ENCODE measurements around the gene RASGRP4. TPM values are rescaled to one million over a fixed set of nuclear protein-coding genes. Genes with fewer than 3 reads are reported as not detected.
"Not testable (repeated sequence)": the region's sequence is repeated elsewhere in the genome, so short reads cannot be mapped to it uniquely, and the experiment has no call there.

The RASGRP4 gene
- polyA plus RNA-seq (ENCODE audit: insufficient read length) = 0.67 TPM
- long read RNA-seq, donor 1 = 0 reads
- long read RNA-seq, donor 2 = 0 reads
- long read RNA-seq, donor 3 = 0 reads
- long read RNA-seq, donor 4 = 0 reads
- long read RNA-seq, donor 5 = 0 reads
- long read RNA-seq, donor 6 = 0 reads
- long read RNA-seq, donor 7 = 0 reads
- long read RNA-seq, donor 8 = 0 reads

- DNase-seq = no peak
These were observed at the start of gene RASGRP4 for GRCh38 chr19:38425810-38426466. Gene RASGRP4, minus strand, starts transcription at chr19:38426219. Its CDS starts 128 bp downstream, at chr19:38426091.

GRCh38 chr19:38475176-38475575 lies 49.2 kb upstream of the RASGRP4 start:
- no peak for DNase-seq

GRCh38 chr19:38473201-38473600 lies 47.2 kb upstream of the RASGRP4 start:
- no peak for DNase-seq

- not testable (repeated sequence) for DNase-seq
These were observed 46.7 kb upstream of the RASGRP4 start for GRCh38 chr19:38472725-38473124.

GRCh38 chr19:38470788-38471480 lies 44.9 kb upstream of the RASGRP4 start:
- no peak for DNase-seq

GRCh38 chr19:38469151-38469550 lies 43.1 kb upstream of the RASGRP4 start:
- no peak for DNase-seq

- DNase-seq = no peak
These were observed 41.8 kb upstream of the RASGRP4 start for GRCh38 chr19:38467541-38468525.

GRCh38 chr19:38466050-38466449 lies 40.0 kb upstream of the RASGRP4 start:
- no peak for DNase-seq

GRCh38 chr19:38464421-38465082 lies 38.5 kb upstream of the RASGRP4 start:
- no peak for DNase-seq

- no peak for DNase-seq
These were observed 37.3 kb upstream of the RASGRP4 start for GRCh38 chr19:38463365-38463764.

- no peak for DNase-seq
These were observed 33.0 kb upstream of the RASGRP4 start for GRCh38 chr19:38458991-38459390.

GRCh38 chr19:38457690-38458405 lies 31.8 kb upstream of the RASGRP4 start:
- DNase-seq = no peak

GRCh38 chr19:38457202-38457601 lies 31.2 kb upstream of the RASGRP4 start:
- no peak for DNase-seq

GRCh38 chr19:38455031-38455430 lies 29.0 kb upstream of the RASGRP4 start:
- DNase-seq = peak; percentile 67

GRCh38 chr19:38453596-38453995 lies 27.6 kb upstream of the RASGRP4 start:
- DNase-seq = no peak

GRCh38 chr19:38452430-38453366 lies 26.7 kb upstream of the RASGRP4 start:
- DNase-seq = no peak

- no peak for DNase-seq
These were observed 25.6 kb upstream of the RASGRP4 start for GRCh38 chr19:38451629-38452028.

- no peak for DNase-seq
These were observed 25.0 kb upstream of the RASGRP4 start for GRCh38 chr19:38451036-38451435.

GRCh38 chr19:38449518-38449917 lies 23.5 kb upstream of the RASGRP4 start:
- DNase-seq = no peak

- DNase-seq = no peak
These were observed 22.2 kb upstream of the RASGRP4 start for GRCh38 chr19:38448225-38448624.
